ENCODE measurements around the gene PLXNA2.

PLXNA2 gene

DNA sequence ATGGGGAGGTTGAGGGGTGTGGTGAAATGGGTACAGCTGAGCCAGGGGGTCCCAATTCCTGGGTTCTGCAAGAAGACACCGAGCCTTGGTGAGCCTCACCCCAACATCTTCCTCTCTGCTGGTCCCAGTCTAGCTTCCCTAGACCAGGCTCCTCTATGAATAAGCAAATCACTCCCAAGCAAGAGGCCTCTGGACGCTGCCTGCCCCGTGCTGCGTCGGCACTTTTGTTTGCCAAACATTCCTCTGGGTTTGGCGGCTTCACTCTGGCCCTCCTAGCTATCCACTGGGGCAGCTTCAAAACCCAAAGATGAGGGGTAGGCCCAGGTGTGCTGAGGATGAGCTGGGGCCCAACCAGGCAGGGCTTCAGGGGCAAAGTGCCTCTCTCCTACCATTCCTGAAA, 196.2 kb downstream of the PLXNA2 start:
- ATAC-seq (ENCODE audit: insufficient read depth, low read depth) (no peak), DNase-seq (no peak)
- Histone ChIP-seq H3K27me3 (ENCODE audit: insufficient read depth, low read length, poor library complexity) (peaks cover 33% of the 10 kb centered on the region), H3K9ac (ENCODE audit: low read depth, low read length) (no peak overlapping the region), H3K9me3 (ENCODE audit: insufficient read depth, low read length, severe bottlenecking) (no peaks in the 10 kb centered on the region), H3K4me3 (ENCODE audit: low read depth in 1 of 2, low read length in 2 of 2) (no peak overlapping the region), H4K20me1 (ENCODE audit: insufficient read depth, low read length) (no peaks in the 10 kb centered on the region), H3K36me3 (ENCODE audit: insufficient read depth, low read length) (no peaks in the 10 kb centered on the region), H2AFZ (ENCODE audit: low read depth, low read length) (no peak overlapping the region), H3K79me2 (ENCODE audit: insufficient read depth, low read length) (no peaks in the 10 kb centered on the region), H3K4me2 (ENCODE audit: insufficient read depth, low read length) (no peak overlapping the region), H3K4me1 (ENCODE audit: insufficient read depth, low read length) (no peaks in the 10 kb centered on the region), H3K27ac (ENCODE audit: low read length) (no peak overlapping the region)
- TF ChIP-seq, protein P1, sequence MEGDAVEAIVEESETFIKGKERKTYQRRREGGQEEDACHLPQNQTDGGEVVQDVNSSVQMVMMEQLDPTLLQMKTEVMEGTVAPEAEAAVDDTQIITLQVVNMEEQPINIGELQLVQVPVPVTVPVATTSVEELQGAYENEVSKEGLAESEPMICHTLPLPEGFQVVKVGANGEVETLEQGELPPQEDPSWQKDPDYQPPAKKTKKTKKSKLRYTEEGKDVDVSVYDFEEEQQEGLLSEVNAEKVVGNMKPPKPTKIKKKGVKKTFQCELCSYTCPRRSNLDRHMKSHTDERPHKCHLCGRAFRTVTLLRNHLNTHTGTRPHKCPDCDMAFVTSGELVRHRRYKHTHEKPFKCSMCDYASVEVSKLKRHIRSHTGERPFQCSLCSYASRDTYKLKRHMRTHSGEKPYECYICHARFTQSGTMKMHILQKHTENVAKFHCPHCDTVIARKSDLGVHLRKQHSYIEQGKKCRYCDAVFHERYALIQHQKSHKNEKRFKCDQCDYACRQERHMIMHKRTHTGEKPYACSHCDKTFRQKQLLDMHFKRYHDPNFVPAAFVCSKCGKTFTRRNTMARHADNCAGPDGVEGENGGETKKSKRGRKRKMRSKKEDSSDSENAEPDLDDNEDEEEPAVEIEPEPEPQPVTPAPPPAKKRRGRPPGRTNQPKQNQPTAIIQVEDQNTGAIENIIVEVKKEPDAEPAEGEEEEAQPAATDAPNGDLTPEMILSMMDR (IDR thresholded peaks at IDR 0.05; ENCODE audit: borderline replicate concordance, extremely low read depth, low read length, poor library complexity, severe bottlenecking): no peak
- TF ChIP-seq EZH2 (IDR thresholded peaks at IDR 0.05; ENCODE audit: borderline replicate concordance, low read depth, low read length, severe bottlenecking): no peak

DNA sequence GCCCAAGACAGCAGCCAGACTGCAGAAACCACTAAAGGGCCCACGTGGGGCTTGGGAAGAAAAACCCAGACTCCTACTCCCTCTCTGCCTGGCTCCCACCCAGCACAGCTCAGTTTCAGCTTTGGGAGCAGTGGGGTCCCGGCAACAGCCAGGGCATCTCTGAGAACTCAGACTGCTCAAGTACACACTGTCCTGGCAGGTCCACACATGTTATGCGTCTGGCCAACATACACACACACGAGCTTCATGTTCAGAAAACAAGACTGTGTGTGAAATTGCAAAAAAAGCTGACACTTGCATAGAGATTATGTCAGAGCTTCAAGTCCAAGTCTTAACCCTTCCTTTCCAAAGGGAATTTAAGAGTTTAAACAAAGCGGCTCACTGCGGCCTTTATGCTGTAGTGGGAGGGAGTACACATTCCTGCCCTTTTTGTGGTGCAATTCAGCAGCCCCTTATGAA, 196.7 kb downstream of the PLXNA2 start:
- ATAC-seq (ENCODE audit: insufficient read depth, low read depth) (no peak), DNase-seq (no peak)
- Histone ChIP-seq H3K4me1 (ENCODE audit: insufficient read depth, low read length) (no peaks in the 10 kb centered on the region), H3K36me3 (ENCODE audit: insufficient read depth, low read length) (no peaks in the 10 kb centered on the region), H3K27ac (ENCODE audit: low read length) (no peak overlapping the region), H3K4me2 (ENCODE audit: insufficient read depth, low read length) (no peak overlapping the region), H3K4me3 (ENCODE audit: low read depth in 1 of 2, low read length in 2 of 2) (no peak overlapping the region), H3K9me3 (ENCODE audit: insufficient read depth, low read length, severe bottlenecking) (no peaks in the 10 kb centered on the region), H2AFZ (ENCODE audit: low read depth, low read length) (no peak overlapping the region), H3K79me2 (ENCODE audit: insufficient read depth, low read length) (no peaks in the 10 kb centered on the region), H3K27me3 (ENCODE audit: insufficient read depth, low read length, poor library complexity) (peaks cover 33% of the 10 kb centered on the region), H4K20me1 (ENCODE audit: insufficient read depth, low read length) (no peaks in the 10 kb centered on the region), H3K9ac (ENCODE audit: low read depth, low read length) (no peak overlapping the region)
- TF ChIP-seq, protein P1 (IDR thresholded peaks at IDR 0.05; ENCODE audit: borderline replicate concordance, extremely low read depth, low read length, poor library complexity, severe bottlenecking): no peak
- no peak for TF ChIP-seq EZH2 (IDR thresholded peaks at IDR 0.05; ENCODE audit: borderline replicate concordance, low read depth, low read length, severe bottlenecking)

DNA sequence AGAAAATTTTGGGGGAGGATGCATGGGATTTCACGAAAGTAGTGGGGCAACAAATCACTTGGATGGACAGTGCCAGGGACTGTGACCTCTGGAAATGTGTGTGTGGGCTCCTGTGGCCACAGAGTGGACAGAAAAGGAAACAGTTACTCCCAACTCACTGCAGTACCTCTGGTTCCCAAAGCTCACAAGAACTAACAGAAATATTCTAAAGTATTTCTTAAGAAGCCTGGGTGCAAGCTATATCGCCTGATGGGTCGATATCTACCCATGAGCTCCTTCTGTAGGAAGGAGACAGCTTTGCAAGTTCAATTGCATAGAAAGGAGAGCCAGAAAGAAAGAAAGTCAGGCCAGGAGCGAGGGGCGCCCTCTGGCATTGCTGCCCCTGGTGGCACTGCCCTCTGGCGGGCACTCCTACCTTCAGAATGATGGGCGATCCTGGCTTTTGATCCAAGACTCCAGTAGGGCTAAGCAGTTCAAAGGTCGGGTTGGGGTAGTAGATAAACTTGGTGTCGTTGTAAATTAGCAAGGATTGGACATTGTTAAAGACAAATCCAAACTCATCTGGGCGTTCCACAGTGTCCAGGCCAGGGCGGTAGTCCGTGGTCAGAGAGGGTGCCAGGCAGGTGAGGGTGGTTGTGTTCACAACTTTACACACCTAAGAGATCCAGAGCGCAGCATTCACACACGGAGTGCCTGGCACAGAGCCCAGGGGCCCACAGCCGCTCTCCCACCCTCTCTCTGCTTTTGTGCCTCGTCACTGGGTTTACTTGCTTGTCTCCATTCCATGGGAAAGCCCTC, 198.5 kb downstream of the PLXNA2 start:
- H3K4me1 ChIP-seq (ENCODE audit: insufficient read depth, low read length): no peaks in the 10 kb centered on the region
- no peaks in the 10 kb centered on the region for H3K79me2 ChIP-seq (ENCODE audit: insufficient read depth, low read length)
- DNase-seq (no peak), ATAC-seq (ENCODE audit: insufficient read depth, low read depth) (no peak)
- H3K27me3 ChIP-seq (ENCODE audit: insufficient read depth, low read length, poor library complexity): peaks cover 31% of the 10 kb centered on the region
- no peak overlapping the region for H3K9ac ChIP-seq (ENCODE audit: low read depth, low read length)
- 0 out of 2 replicates have a peak, but pooled peaks cover 4% of the 10 kb centered on the region for H4K20me1 ChIP-seq (ENCODE audit: insufficient read depth, low read length)
- H3K27ac ChIP-seq (ENCODE audit: low read length): no peak overlapping the region
- H3K4me2 ChIP-seq (ENCODE audit: insufficient read depth, low read length): no peak overlapping the region
- no peaks in the 10 kb centered on the region for H3K9me3 ChIP-seq (ENCODE audit: insufficient read depth, low read length, severe bottlenecking)
- TF ChIP-seq, protein P1 (IDR thresholded peaks at IDR 0.05; ENCODE audit: borderline replicate concordance, extremely low read depth, low read length, poor library complexity, severe bottlenecking): no peak
- no peak for TF ChIP-seq EZH2 (IDR thresholded peaks at IDR 0.05; ENCODE audit: borderline replicate concordance, low read depth, low read length, severe bottlenecking)
- no peak overlapping the region for H2AFZ ChIP-seq (ENCODE audit: low read depth, low read length)
- no peaks in the 10 kb centered on the region for H3K36me3 ChIP-seq (ENCODE audit: insufficient read depth, low read length)
- H3K4me3 ChIP-seq (ENCODE audit: low read depth in 1 of 2, low read length in 2 of 2): no peak overlapping the region
